ENCODE results near the gene IRS1.

IRS1 gene

GRCh38 chr2:226687641-226688253 is 111.9 kb downstream of the IRS1 start:
- no peak for DNase-seq (ENCODE audit: low read depth in 3 of 3)

- no peak for DNase-seq (ENCODE audit: low read depth in 3 of 3)
Observed at GRCh38 chr2:226684563-226684959, 115.1 kb downstream of the IRS1 start.

GRCh38 chr2:226683944-226684562 is 115.6 kb downstream of the IRS1 start:
- no peak for DNase-seq (ENCODE audit: low read depth in 3 of 3)

- DNase-seq (ENCODE audit: low read depth in 3 of 3): no peak
Observed at GRCh38 chr2:226683196-226683595, 116.4 kb downstream of the IRS1 start.
